CD14-positive monocyte (primary cell): ENCODE measurements around the gene MYH10. TPM values are rescaled to one million over a fixed set of nuclear protein-coding genes. Genes with fewer than 3 reads are reported as not detected.

Experiments used
- DNase-seq, 3 donors: peaks; one replicate each; pipeline ENCODE4 v3.0.0-alpha.2; 2011 to 2022
- H2AFZ ChIP-seq: 2 replicates; pipeline ENCODE4 v1.6.0; 2012; ENCODE audit warnings: mild to moderate bottlenecking, low read depth, low read length, inconsistent platforms; ENCODE audit not compliant: insufficient read depth, poor library complexity, severe bottlenecking
- H3K27ac ChIP-seq, 2 donors: 1 replicate in 1 of 2; 2 replicates in 1 of 2; pipeline ENCODE4 v1.5.1; 2012 to 2013; ENCODE audit warnings: low read length in 2 of 2, control low read depth in 1 of 2, inconsistent platforms in 1 of 2, low read depth in 1 of 2, mild to moderate bottlenecking in 1 of 2
- H3K27me3 ChIP-seq, 2 donors: one replicate each; pipeline versions ENCODE4 v1.6.0 to v1.6.1; 2011 to 2013; ENCODE audit warnings: low read length in 2 of 2; ENCODE audit not compliant: control insufficient read depth in 2 of 2, insufficient read depth in 2 of 2
- H3K36me3 ChIP-seq, 2 donors: replicated peaks in 1 of 2; 1 replicate in 1 of 2; 2 replicates in 1 of 2; pipeline versions ENCODE4 v1.5.1 to v1.6.1; 2012 to 2013; ENCODE audit warnings: low read length in 2 of 2, control low read depth in 1 of 2, inconsistent platforms in 1 of 2, mild to moderate bottlenecking in 1 of 2; ENCODE audit not compliant: insufficient read depth in 2 of 2, control insufficient read depth in 1 of 2
- H3K4me1 ChIP-seq, 2 donors: 1 replicate in 1 of 2; 2 replicates in 1 of 2; pipeline versions ENCODE4 v1.5.1 to v1.6.1; 2012 to 2013; ENCODE audit warnings: low read length in 2 of 2, control low read depth in 1 of 2, inconsistent platforms in 1 of 2, mild to moderate bottlenecking in 1 of 2, moderate library complexity in 1 of 2; ENCODE audit not compliant: insufficient read depth in 2 of 2, control insufficient read depth in 1 of 2
- H3K4me2 ChIP-seq: replicated peaks from 2 replicates; pipeline ENCODE3; 2012; ENCODE audit warnings: low read length, moderate library complexity, mild to moderate bottlenecking; ENCODE audit not compliant: poor library complexity, severe bottlenecking; ENCODE audit errors: extremely low read depth
- H3K4me3 ChIP-seq, 3 experiments: fragments of 200-600 bp in 1 of 3; sonication (generic) in 1 of 3; replicated peaks in 1 of 3; 1 replicate in 2 of 3; 2 replicates in 1 of 3; pipeline ENCODE4 v1.5.1; 2011 to 2013; ENCODE audit warnings: low read length in 3 of 3, mild to moderate bottlenecking in 3 of 3, control low read depth in 2 of 3, low read depth in 2 of 3, inconsistent platforms in 1 of 3, moderate library complexity in 1 of 3
- H3K79me2 ChIP-seq: 2 replicates; pipeline ENCODE4 v1.6.0; 2012; ENCODE audit warnings: mild to moderate bottlenecking, control low read depth, inconsistent platforms, low read length, moderate library complexity; ENCODE audit not compliant: insufficient read depth
- H3K9ac ChIP-seq: 2 replicates; pipeline ENCODE4 v1.6.0; 2017; ENCODE audit warnings: low read length, mild to moderate bottlenecking; ENCODE audit not compliant: insufficient read depth, poor library complexity, severe bottlenecking
- H3K9me3 ChIP-seq, 2 donors: replicated peaks in 1 of 2; 1 replicate in 1 of 2; 2 replicates in 1 of 2; pipeline versions ENCODE4 v1.5.1 to v1.6.1; 2012 to 2013; ENCODE audit warnings: low read length in 2 of 2, control low read depth in 1 of 2; ENCODE audit not compliant: control insufficient read depth in 1 of 2, insufficient read depth in 1 of 2
- H4K20me1 ChIP-seq: 2 replicates; pipeline ENCODE4 v1.6.0; 2012; ENCODE audit warnings: mild to moderate bottlenecking, low read length, control low read depth, moderate library complexity; ENCODE audit not compliant: insufficient read depth
- H3K27ac Mint-ChIP-seq, 7 donors: one replicate each; pipeline ENCODE4 v1.8.0; 2020; ENCODE audit warnings: mild to moderate bottlenecking in 7 of 7, mixed read lengths in 7 of 7, moderate library complexity in 6 of 7, inconsistent platforms in 2 of 7
- H3K27me3 Mint-ChIP-seq, 3 donors: one replicate each; pipeline ENCODE4 v1.8.0; 2021 to 2022; ENCODE audit warnings: low read depth in 3 of 3, mild to moderate bottlenecking in 3 of 3, mixed read lengths in 3 of 3, moderate library complexity in 3 of 3, inconsistent platforms in 1 of 3
- H3K36me3 Mint-ChIP-seq, 2 donors: one replicate each; pipeline ENCODE4 v1.8.0; 2020; ENCODE audit warnings: mixed read lengths in 2 of 2, inconsistent platforms in 1 of 2, mild to moderate bottlenecking in 1 of 2
- H3K4me1 Mint-ChIP-seq: one replicate; pipeline ENCODE4 v1.8.0; 2020; ENCODE audit warnings: mild to moderate bottlenecking, mixed read lengths
- H3K4me3 Mint-ChIP-seq, 2 donors: one replicate each; pipeline ENCODE4 v1.8.0; 2020; ENCODE audit warnings: mild to moderate bottlenecking in 2 of 2, mixed read lengths in 2 of 2, moderate library complexity in 1 of 2
- H3K9me3 Mint-ChIP-seq, 7 donors: one replicate each; pipeline ENCODE4 v1.8.0; 2020 to 2022; ENCODE audit warnings: mixed read lengths in 7 of 7, mild to moderate bottlenecking in 6 of 7, moderate library complexity in 6 of 7, inconsistent platforms in 2 of 7
- CTCF ChIP-seq: fragments of 200-600 bp; IDR thresholded peaks from one replicate; pipeline ENCODE4 v1.8.0; 2022; ENCODE audit warnings: antibody characterized with exemption, mild to moderate bottlenecking
- WGBS: methylation state at CpG from one replicate; pipeline ENCODE4 v1.1.5; 2013; ENCODE audit warnings: missing lambda C conversion rate; ENCODE audit not compliant: insufficient coverage; 5-methylcytosine and 5-hydroxymethylcytosine counted together
- intact Hi-C, 2 donors: fragments of 100-400 bp; cut with micrococcal nuclease; formaldehyde crosslinking; loops; one replicate each; pipeline versions ENCODE4 v1.15.0 to v1.15.1; 2023
- polyA plus RNA-seq, 3 donors: library from polyadenylated mRNA; depleted of rRNA in 1 of 3; unstranded in 2 of 3; stranded (reverse) in 1 of 3; fragments of 300-500 nt in 2 of 3; fragments of >200 nt in 1 of 3; fragmentation: Illumina TruSeq in 2 of 3; gene quantifications; 1 replicate in 2 of 3; 2 replicates in 1 of 3; pipeline ENCODE4 v1.2.3, GENCODE V29; 2012 to 2021

The MYH10 gene
- polyA plus RNA-seq, 3 donors, result 0.42 to 0.65 TPM; not detected in 1

- no peaks in the 10 kb centered on the region for H3K9me3 ChIP-seq
- Mint-ChIP-seq H3K9me3 (no peaks in the 10 kb centered on the region), H3K4me1 (no peaks in the 10 kb centered on the region), H3K36me3 (peaks cover 84 to 96% of the 10 kb centered on the region in 2 donors), H3K27me3 (no peaks in the 10 kb centered on the region), H3K27ac (no peak overlapping the region), H3K4me3 (no peak overlapping the region)
- no peaks in the 10 kb centered on the region for H3K27me3 ChIP-seq
- intact Hi-C loops, result no loop called here
- no peaks in the 10 kb centered on the region for H3K4me1 ChIP-seq
- H3K27ac ChIP-seq, result no peak overlapping the region
- H3K9ac ChIP-seq, result no peak overlapping the region
- peaks cover 97% of the 10 kb centered on the region for H4K20me1 ChIP-seq
- no peak overlapping the region for H3K4me3 ChIP-seq
- no peak for TF ChIP-seq CTCF
- peaks cover 80 to 98% of the 10 kb centered on the region in 2 donors for H3K36me3 ChIP-seq
- H3K79me2 ChIP-seq, result peaks cover 37% of the 10 kb centered on the region
- no peak overlapping the region for H2AFZ ChIP-seq
- 80% methylated on average over 1 of the region's 12 CpGs for WGBS
- no peak overlapping the region for H3K4me2 ChIP-seq
- DNase-seq, result no peak
These were observed 164.8 kb downstream of the MYH10 start for GRCh38 chr17:8465759-8466158.

GRCh38 chr17:8465356-8465755 is 165.2 kb downstream of the MYH10 start:
- H2AFZ ChIP-seq, result no peak overlapping the region
- WGBS, result 92% methylated on average over 6 of the region's 8 CpGs
- no peaks in the 10 kb centered on the region for H3K27me3 ChIP-seq
- Mint-ChIP-seq H3K27ac (peak overlapping the region in 2 of 7 donors; percentile 17 to 47), H3K36me3 (peaks cover 83 to 95% of the 10 kb centered on the region in 2 donors), H3K27me3 (no peaks in the 10 kb centered on the region), H3K9me3 (no peaks in the 10 kb centered on the region), H3K4me3 (no peak overlapping the region), H3K4me1 (no peaks in the 10 kb centered on the region)
- no peaks in the 10 kb centered on the region for H3K4me1 ChIP-seq
- H3K79me2 ChIP-seq, result peaks cover 37% of the 10 kb centered on the region
- H3K9me3 ChIP-seq, result no peaks in the 10 kb centered on the region
- H3K36me3 ChIP-seq, result peaks cover 80 to 98% of the 10 kb centered on the region in 2 donors
- no peak overlapping the region for H3K4me2 ChIP-seq
- intact Hi-C loops, result no loop called here
- no peak for DNase-seq
- no peak overlapping the region for H3K9ac ChIP-seq
- TF ChIP-seq CTCF, result no peak
- H3K27ac ChIP-seq, result no peak overlapping the region
- peaks cover 97% of the 10 kb centered on the region for H4K20me1 ChIP-seq
- H3K4me3 ChIP-seq, result no peak overlapping the region
